ENCODE results near the gene SLC34A3.
A peak's percentile ranks its signal among the peaks of the same experiment; 100 is the strongest.

The SLC34A3 gene

GRCh38 chr9:137230705-137231371, at the start of gene SLC34A3:
Gene SLC34A3 (plus strand): TSS chr9:137230901. CDS start chr9:137231703, 802 bp downstream.
- DNase-seq (ENCODE audit: low read depth in 2 of 3, low spot score in 2 of 3) = no peak

GRCh38 chr9:137181680-137182079, 49.0 kb upstream of the SLC34A3 start:
- no peak for DNase-seq (ENCODE audit: low read depth in 2 of 3, low spot score in 2 of 3)

- DNase-seq (ENCODE audit: low read depth in 2 of 3, low spot score in 2 of 3) = no peak
Measured at GRCh38 chr9:137182836-137183235, 47.9 kb upstream of the SLC34A3 start.

- no peak for DNase-seq (ENCODE audit: low read depth in 2 of 3, low spot score in 2 of 3)
Measured at GRCh38 chr9:137183980-137184595, 46.6 kb upstream of the SLC34A3 start.

- no peak for DNase-seq (ENCODE audit: low read depth in 2 of 3, low spot score in 2 of 3)
Measured at GRCh38 chr9:137184881-137185660, 45.6 kb upstream of the SLC34A3 start.

GRCh38 chr9:137185921-137186320, 44.8 kb upstream of the SLC34A3 start:
- DNase-seq (ENCODE audit: low read depth in 2 of 3, low spot score in 2 of 3) = no peak

GRCh38 chr9:137186385-137186784, 44.3 kb upstream of the SLC34A3 start:
- DNase-seq (ENCODE audit: low read depth in 2 of 3, low spot score in 2 of 3) = no peak

- no peak for DNase-seq (ENCODE audit: low read depth in 2 of 3, low spot score in 2 of 3)
Measured at GRCh38 chr9:137187386-137187785, 43.3 kb upstream of the SLC34A3 start.

- no peak for DNase-seq (ENCODE audit: low read depth in 2 of 3, low spot score in 2 of 3)
Measured at GRCh38 chr9:137188086-137188489, 42.6 kb upstream of the SLC34A3 start.

GRCh38 chr9:137188490-137189296, 42.0 kb upstream of the SLC34A3 start, which contains the start of the genes ANAPC2 and SSNA1:
Gene ANAPC2 (minus strand): TSS chr9:137188560. CDS start chr9:137188532, 28 bp downstream.
Gene SSNA1 (plus strand): TSS chr9:137188676. CDS start chr9:137188727, 51 bp downstream.
- peak; percentile 91 to 97 (median 96) for DNase-seq (ENCODE audit: low read depth in 2 of 3, low spot score in 2 of 3)

GRCh38 chr9:137189297-137190295, 41.1 kb upstream of the SLC34A3 start:
- no peak for DNase-seq (ENCODE audit: low read depth in 2 of 3, low spot score in 2 of 3)

GRCh38 chr9:137190315-137190856, 40.3 kb upstream of the SLC34A3 start:
- DNase-seq (ENCODE audit: low read depth in 2 of 3, low spot score in 2 of 3) = no peak

GRCh38 chr9:137191245-137191644, 39.5 kb upstream of the SLC34A3 start:
- no peak for DNase-seq (ENCODE audit: low read depth in 2 of 3, low spot score in 2 of 3)

- DNase-seq (ENCODE audit: low read depth in 2 of 3, low spot score in 2 of 3) = no peak
Measured at GRCh38 chr9:137191691-137192447, 38.8 kb upstream of the SLC34A3 start.

- no peak for DNase-seq (ENCODE audit: low read depth in 2 of 3, low spot score in 2 of 3)
Measured at GRCh38 chr9:137192448-137192780, 38.3 kb upstream of the SLC34A3 start.

GRCh38 chr9:137192859-137193258, 37.8 kb upstream of the SLC34A3 start:
- no peak for DNase-seq (ENCODE audit: low read depth in 2 of 3, low spot score in 2 of 3)

GRCh38 chr9:137193771-137194170, 36.9 kb upstream of the SLC34A3 start:
- DNase-seq (ENCODE audit: low read depth in 2 of 3, low spot score in 2 of 3) = no peak

GRCh38 chr9:137194388-137194787, 36.3 kb upstream of the SLC34A3 start:
- DNase-seq (ENCODE audit: low read depth in 2 of 3, low spot score in 2 of 3) = no peak

GRCh38 chr9:137194909-137195308, 35.8 kb upstream of the SLC34A3 start:
- DNase-seq (ENCODE audit: low read depth in 2 of 3, low spot score in 2 of 3) = no peak
